Activated T-helper 1 cell treated with anti-CD3 and anti-CD28 coated beads, Interleukin-12 subunit alpha, Interleukin-12 subunit beta, Interleukin-2, Interleukin-4 antibody, amounts not matched to agents 30 ng/mL and 10 ng/mL and 1 ng/mL, durations not matched to agents 14 hours and 24 hours and 36 hours (primary cell): ENCODE results near the gene EHD4. TPM values are rescaled to one million over a fixed set of nuclear protein-coding genes. Genes with fewer than 3 reads are reported as not detected.

Source experiments
- DNase-seq: peaks from one replicate; pipeline ENCODE4 v3.0.0; 2021; ENCODE audit warnings: low spot score
- H3K27ac Mint-ChIP-seq: one replicate; pipeline ENCODE4 v1.8.0; 2021; ENCODE audit warnings: mild to moderate bottlenecking, mixed read lengths
- H3K27me3 Mint-ChIP-seq: one replicate; pipeline ENCODE4 v1.8.0; 2022; ENCODE audit warnings: mild to moderate bottlenecking, moderate library complexity, mixed read lengths; ENCODE audit not compliant: insufficient read depth
- H3K36me3 Mint-ChIP-seq: one replicate; pipeline ENCODE4 v1.8.0; 2021; ENCODE audit warnings: low read depth, mixed read lengths
- H3K4me1 Mint-ChIP-seq: one replicate; pipeline ENCODE4 v1.8.0; 2021; ENCODE audit warnings: low read depth, mixed read lengths
- H3K4me3 Mint-ChIP-seq: one replicate; pipeline ENCODE4 v1.8.0; 2021; ENCODE audit warnings: mild to moderate bottlenecking, moderate library complexity, mixed read lengths
- H3K9me3 Mint-ChIP-seq: one replicate; pipeline ENCODE4 v1.8.0; 2021; ENCODE audit warnings: mixed read lengths
- intact Hi-C: fragments of 100-400 bp; cut with micrococcal nuclease; formaldehyde crosslinking; loops from one replicate; pipeline ENCODE4 v1.15.1; 2024
- total RNA-seq: library from RNA; stranded (reverse); gene quantifications from 2 replicates; pipeline ENCODE4 v1.2.3, GENCODE V29; 2022

Gene EHD4
- total RNA-seq, 1 donor from 2014 or later: 30.1 TPM

DNA sequence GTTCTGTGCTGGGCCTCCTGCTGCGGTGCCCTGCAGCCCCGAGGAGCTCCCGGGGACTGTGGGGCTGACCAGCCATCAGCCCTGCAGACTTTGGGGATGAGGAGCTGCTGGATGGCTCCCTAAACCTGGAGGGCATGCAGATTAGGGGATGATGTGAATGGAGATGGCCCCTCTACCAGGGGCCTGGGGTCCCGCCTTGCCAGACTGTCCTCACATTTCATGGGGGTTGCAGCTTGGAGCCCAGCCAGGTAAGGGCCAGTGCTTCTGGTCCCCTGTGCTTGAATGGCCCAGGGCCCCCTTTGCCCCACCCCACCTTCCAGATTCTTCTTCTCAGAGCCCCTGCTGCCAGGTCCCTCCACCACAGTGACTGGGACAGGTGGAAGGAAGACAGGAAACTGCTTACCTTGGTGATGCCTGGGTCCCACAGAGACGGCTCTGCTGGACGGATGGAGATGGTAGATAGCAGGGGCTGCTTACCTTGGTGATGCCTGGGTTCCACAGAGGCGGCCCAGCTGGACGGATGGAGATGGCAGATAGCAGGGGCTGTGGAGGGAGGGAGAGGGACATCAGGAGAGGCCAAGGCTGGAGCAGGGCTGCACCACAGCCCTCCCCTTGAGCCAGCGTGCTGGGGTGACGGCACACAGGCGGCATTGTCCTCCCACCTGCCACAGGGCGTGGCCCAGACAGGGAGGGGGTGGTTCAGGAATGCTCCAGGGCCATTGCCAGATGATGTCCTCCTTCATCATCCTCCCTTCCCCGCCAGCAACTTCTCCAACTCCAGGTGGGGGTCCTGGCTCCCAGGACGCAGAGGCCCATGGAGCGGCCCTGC, 78.7 kb downstream of the EHD4 start, which contains the start of gene SPTBN5:
Gene SPTBN5, minus strand, starts transcription at position 632 of the 829 bp plus-strand sequence. Its CDS starts 556 bp downstream, at position 76.
- Mint-ChIP-seq H3K4me1 (peaks cover 31% of the 10 kb centered on the region), H3K4me3 (no peak within 1 kb of the TSS), H3K27me3 (no peaks in the 10 kb centered on the region), H3K27ac (peak within 1 kb of the TSS; percentile 82), H3K9me3 (no peaks in the 10 kb centered on the region), H3K36me3 (peaks cover 10% of the 10 kb centered on the region)
- DNase-seq: no peak
- intact Hi-C loops: no loop called here

DNA sequence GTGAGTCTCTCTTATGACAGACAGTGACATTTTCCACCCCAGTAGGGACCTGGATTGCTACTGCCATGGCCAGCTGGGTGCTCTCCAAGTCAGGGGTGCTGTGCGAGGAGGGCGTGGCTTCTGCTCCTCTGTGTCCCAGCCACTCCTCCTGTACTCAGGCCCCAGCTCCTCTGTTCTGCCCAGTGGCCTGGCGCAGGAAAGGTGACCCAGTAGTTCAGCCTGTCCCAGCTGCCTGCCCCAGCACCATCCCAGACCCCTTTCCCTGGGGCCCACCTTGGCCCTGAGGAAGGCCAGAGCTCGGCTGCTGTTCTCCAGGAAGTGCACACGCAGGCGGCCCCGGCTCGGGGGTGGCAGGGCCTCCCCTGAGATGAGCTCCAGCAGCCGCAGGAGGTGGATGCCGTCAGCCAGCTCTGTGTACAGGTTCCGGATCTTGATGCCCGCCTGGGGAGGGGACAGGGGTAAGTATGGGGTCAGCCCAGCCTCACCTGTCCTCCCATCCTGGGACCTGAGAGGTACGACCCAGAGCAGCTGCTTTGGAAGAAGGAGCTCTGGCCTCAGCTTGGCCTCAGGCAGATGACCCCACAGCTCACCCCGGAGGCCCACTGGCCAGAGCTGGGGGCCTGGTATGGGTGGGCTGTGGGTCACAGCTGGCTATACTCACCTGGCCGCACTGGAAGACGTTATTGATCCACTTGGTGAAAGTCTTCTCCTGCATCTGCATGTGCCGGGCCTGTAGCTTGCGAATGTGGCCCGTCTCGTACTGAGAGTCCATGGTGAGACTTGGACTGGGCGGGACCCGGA, 79.5 kb downstream of the EHD4 start:
- peaks cover 39% of the 10 kb centered on the region for H3K4me1 Mint-ChIP-seq
- no peak overlapping the region for H3K27ac Mint-ChIP-seq
- DNase-seq: no peak
- H3K36me3 Mint-ChIP-seq: peaks cover 10% of the 10 kb centered on the region
- H3K9me3 Mint-ChIP-seq: no peaks in the 10 kb centered on the region
- intact Hi-C loops: no loop called here
- no peak overlapping the region for H3K4me3 Mint-ChIP-seq
- H3K27me3 Mint-ChIP-seq: no peaks in the 10 kb centered on the region

DNA sequence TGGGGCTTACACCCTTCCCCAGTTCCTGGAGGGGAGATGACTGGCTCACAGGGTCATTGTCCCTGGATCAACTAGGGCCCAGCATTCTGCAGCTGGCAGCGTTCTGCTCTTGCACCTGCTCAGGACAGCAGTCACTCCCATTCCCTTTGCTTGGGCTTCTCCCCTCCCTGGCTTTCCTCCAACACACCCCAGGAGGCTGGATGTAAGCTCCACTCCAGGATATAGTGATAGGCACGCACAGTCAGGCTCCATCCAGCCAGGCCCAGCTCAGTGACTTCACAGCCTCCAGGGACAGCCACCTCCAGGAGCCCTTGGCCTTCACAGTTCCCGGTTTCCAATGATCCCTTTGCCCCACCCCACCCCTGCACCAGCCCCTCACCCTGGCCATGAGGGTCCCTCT, 80.4 kb downstream of the EHD4 start:
- intact Hi-C loops: no loop called here
- H3K4me3 Mint-ChIP-seq: no peak overlapping the region

DNA sequence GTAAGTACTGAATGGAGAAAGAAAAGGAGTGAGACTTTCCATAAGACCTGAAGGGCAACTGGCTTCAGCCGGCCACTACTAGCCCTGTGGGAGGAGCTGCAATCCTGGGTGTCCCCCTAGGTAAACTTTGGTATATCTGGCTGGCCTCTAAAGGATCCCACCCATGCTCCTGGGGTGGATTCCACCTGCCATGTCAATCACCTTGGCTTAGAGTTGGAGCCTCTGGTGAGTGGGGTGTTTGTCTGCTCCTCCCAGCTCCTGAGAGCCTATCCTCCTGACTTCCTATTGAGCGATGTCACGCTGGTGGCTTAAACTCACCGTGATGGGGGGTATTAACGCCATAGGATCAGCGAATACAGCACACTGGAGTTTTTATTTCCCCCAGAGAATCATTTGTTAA, 81.1 kb downstream of the EHD4 start:
- no peak overlapping the region for H3K4me3 Mint-ChIP-seq
- no peak for DNase-seq
- intact Hi-C loops: no loop called here
- no peaks in the 10 kb centered on the region for H3K9me3 Mint-ChIP-seq
- peaks cover 4% of the 10 kb centered on the region for H3K36me3 Mint-ChIP-seq
- H3K27me3 Mint-ChIP-seq: no peaks in the 10 kb centered on the region
- H3K4me1 Mint-ChIP-seq: peaks cover 39% of the 10 kb centered on the region
- H3K27ac Mint-ChIP-seq: no peak overlapping the region

More for the DNA sequence above, 80.4 kb downstream of the EHD4 start:
- DNase-seq: no peak
- H3K27me3 Mint-ChIP-seq: no peaks in the 10 kb centered on the region
- peaks cover 39% of the 10 kb centered on the region for H3K4me1 Mint-ChIP-seq
- H3K27ac Mint-ChIP-seq: no peak overlapping the region
- H3K9me3 Mint-ChIP-seq: no peaks in the 10 kb centered on the region
- H3K36me3 Mint-ChIP-seq: peaks cover 4% of the 10 kb centered on the region

- Mint-ChIP-seq H3K27ac (no peak overlapping the region), H3K4me1 (peaks cover 35% of the 10 kb centered on the region), H3K9me3 (no peaks in the 10 kb centered on the region), H3K27me3 (no peaks in the 10 kb centered on the region), H3K4me3 (no peak overlapping the region), H3K36me3 (no peaks in the 10 kb centered on the region)
- intact Hi-C loops: no loop called here
- no peak for DNase-seq
These were observed 82.2 kb downstream of the EHD4 start for GRCh38 chr15:41890050-41890690.

DNA sequence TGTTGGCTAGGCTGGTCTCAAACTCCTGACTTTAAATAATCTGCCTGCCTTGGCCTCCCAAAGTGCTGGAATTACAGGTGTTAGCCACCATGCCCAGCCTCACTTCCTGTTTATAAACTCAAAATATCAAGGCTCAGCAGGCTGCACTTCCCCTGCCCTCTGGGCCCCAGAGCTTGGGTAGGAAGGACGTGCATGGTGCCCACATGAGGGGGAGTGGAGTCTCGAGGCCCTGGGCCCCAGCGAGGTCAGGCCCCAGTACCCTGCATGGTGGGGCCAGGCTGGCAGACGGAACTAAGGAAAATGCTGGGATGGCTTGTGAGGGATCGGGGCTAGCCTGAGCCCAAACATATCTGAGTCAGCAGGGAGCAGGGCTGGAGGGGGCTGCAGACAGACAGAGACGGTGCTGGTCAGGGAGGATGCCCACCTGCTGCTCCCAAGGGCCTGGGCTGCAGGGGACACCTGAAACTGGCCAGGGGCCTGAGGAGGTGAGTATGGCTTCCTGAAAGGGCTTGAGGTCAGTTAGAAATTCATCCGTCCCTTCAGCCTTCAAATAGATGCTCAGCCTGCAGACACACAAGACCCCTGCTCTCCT, 83.6 kb downstream of the EHD4 start:
- Mint-ChIP-seq H3K27ac (peak overlapping the region; percentile 67), H3K9me3 (no peaks in the 10 kb centered on the region), H3K4me1 (peaks cover 26% of the 10 kb centered on the region), H3K36me3 (no peaks in the 10 kb centered on the region), H3K4me3 (no peak overlapping the region), H3K27me3 (no peaks in the 10 kb centered on the region)
- intact Hi-C loops: no loop called here
- no peak for DNase-seq

- peaks cover 23% of the 10 kb centered on the region for H3K4me1 Mint-ChIP-seq
- H3K9me3 Mint-ChIP-seq: no peaks in the 10 kb centered on the region
- DNase-seq: no peak
- H3K27me3 Mint-ChIP-seq: no peaks in the 10 kb centered on the region
- H3K36me3 Mint-ChIP-seq: no peaks in the 10 kb centered on the region
- no peak overlapping the region for H3K27ac Mint-ChIP-seq
- no peak overlapping the region for H3K4me3 Mint-ChIP-seq
- intact Hi-C loops: no loop called here
These were observed 84.5 kb downstream of the EHD4 start for GRCh38 chr15:41887893-41888292.

DNA sequence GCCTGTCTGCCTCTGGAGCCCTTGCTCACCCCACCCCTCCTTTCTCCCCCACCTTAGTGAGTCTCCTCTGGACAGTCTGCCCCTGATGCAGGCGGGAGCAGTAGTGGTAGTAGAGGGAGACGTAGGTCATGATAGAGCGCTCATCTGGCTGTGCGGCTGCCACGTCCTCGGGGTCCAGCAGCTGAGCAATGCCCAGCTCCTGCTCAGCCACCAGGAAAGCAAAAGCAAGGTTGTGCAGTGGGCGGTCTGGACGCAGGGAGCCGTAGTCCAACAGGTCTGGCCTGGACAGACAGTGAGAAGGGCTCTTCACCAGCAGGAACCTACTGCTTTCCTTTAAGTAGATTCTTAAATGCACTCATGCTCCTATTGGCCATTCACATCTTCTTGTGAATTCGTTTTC, 85.2 kb downstream of the EHD4 start:
- H3K27ac Mint-ChIP-seq: no peak overlapping the region
- H3K36me3 Mint-ChIP-seq: no peaks in the 10 kb centered on the region
- no peaks in the 10 kb centered on the region for H3K27me3 Mint-ChIP-seq
- H3K9me3 Mint-ChIP-seq: no peaks in the 10 kb centered on the region
- DNase-seq: no peak
- intact Hi-C loops: no loop called here
- H3K4me1 Mint-ChIP-seq: peaks cover 18% of the 10 kb centered on the region
- H3K4me3 Mint-ChIP-seq: no peak overlapping the region

DNA sequence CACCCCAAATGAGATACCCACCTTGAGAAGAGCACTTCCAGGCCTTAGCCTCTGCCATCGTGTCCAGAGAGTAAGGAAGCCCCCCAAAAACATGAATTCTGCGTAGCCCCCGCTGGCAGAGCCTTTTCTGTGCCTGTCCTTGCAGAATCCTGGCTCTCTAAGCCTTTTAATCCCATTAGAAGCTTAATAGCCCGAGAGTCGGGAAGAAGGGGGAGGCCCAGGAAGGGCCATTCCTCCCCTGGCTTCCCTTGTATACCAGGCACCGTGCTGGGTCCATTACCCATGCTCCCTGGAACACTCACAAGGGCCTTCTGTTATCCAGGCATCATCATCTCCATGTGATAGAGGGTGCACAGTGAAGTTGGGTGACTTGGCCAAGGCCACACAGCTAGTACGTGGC, 85.6 kb downstream of the EHD4 start:
- Mint-ChIP-seq H3K36me3 (no peaks in the 10 kb centered on the region), H3K9me3 (no peaks in the 10 kb centered on the region), H3K4me1 (peaks cover 16% of the 10 kb centered on the region), H3K27ac (no peak overlapping the region), H3K4me3 (no peak overlapping the region), H3K27me3 (no peaks in the 10 kb centered on the region)
- intact Hi-C loops: no loop called here
- DNase-seq: no peak

GRCh38 chr15:41885841-41886240, 86.5 kb downstream of the EHD4 start:
- no peak overlapping the region for H3K4me3 Mint-ChIP-seq
- H3K27ac Mint-ChIP-seq: no peak overlapping the region
- peaks cover 2% of the 10 kb centered on the region for H3K36me3 Mint-ChIP-seq
- no peak for DNase-seq
- intact Hi-C loops: no loop called here
- H3K9me3 Mint-ChIP-seq: no peaks in the 10 kb centered on the region
- H3K27me3 Mint-ChIP-seq: peaks cover 9% of the 10 kb centered on the region
- peaks cover 21% of the 10 kb centered on the region for H3K4me1 Mint-ChIP-seq

- no peak overlapping the region for H3K27ac Mint-ChIP-seq
- no peak overlapping the region for H3K4me3 Mint-ChIP-seq
- H3K27me3 Mint-ChIP-seq: peaks cover 12% of the 10 kb centered on the region
These were observed 87.0 kb downstream of the EHD4 start for GRCh38 chr15:41885321-41885720.

GRCh38 chr15:41884458-41884857, 87.9 kb downstream of the EHD4 start:
- Mint-ChIP-seq H3K27me3 (peaks cover 12% of the 10 kb centered on the region), H3K27ac (no peak overlapping the region), H3K4me1 (peaks cover 21% of the 10 kb centered on the region), H3K9me3 (no peaks in the 10 kb centered on the region), H3K36me3 (peaks cover 2% of the 10 kb centered on the region), H3K4me3 (no peak overlapping the region)
- intact Hi-C loops: no loop called here
- DNase-seq: no peak

More at GRCh38 chr15:41885321-41885720, 87.0 kb downstream of the EHD4 start:
- intact Hi-C loops: no loop called here
- Mint-ChIP-seq H3K36me3 (peaks cover 2% of the 10 kb centered on the region), H3K9me3 (no peaks in the 10 kb centered on the region), H3K4me1 (peaks cover 21% of the 10 kb centered on the region)
- no peak for DNase-seq
